Uterus (tissue), 4 donors: Measurements from ENCODE around the gene FHIT. TPM values are rescaled to one million over a fixed set of nuclear protein-coding genes. Genes with fewer than 3 reads are reported as not detected.

Experiments used
- DNase-seq, 2 donors: peaks; one replicate each; pipeline ENCODE4 v3.0.0-alpha.2; 2019 to 2020
- H3K27ac ChIP-seq, 2 donors: fragments of 200-600 bp; sonication (generic); 1 replicate in 1 of 2; 2 replicates in 1 of 2; pipeline ENCODE4 v1.5.1; 2016 to 2018
- H3K27me3 ChIP-seq, 2 donors: fragments of 200-600 bp; sonication (generic); one replicate each; pipeline ENCODE4 v1.5.1; 2018 to 2019; ENCODE audit warnings: control low read depth in 1 of 2
- H3K36me3 ChIP-seq, 2 donors: fragments of 200-600 bp; sonication (generic); one replicate each; pipeline ENCODE4 v1.5.1; 2019; ENCODE audit warnings: control low read depth in 1 of 2
- H3K4me1 ChIP-seq, 2 donors: fragments of 200-600 bp; sonication (generic); one replicate each; pipeline ENCODE4 v1.5.1; 2018 to 2019; ENCODE audit warnings: control low read depth in 1 of 2
- H3K4me3 ChIP-seq, 2 donors: fragments of 200-600 bp; sonication (generic); 1 replicate in 1 of 2; 2 replicates in 1 of 2; pipeline ENCODE4 v1.5.1; 2018 to 2019; ENCODE audit warnings: mild to moderate bottlenecking in 1 of 2
- H3K9me3 ChIP-seq, 2 donors: fragments of 200-600 bp; sonication (generic); one replicate each; pipeline ENCODE4 v1.5.1; 2019; ENCODE audit warnings: control low read depth in 1 of 2
- POLR2A ChIP-seq, 2 donors: fragments of 450-650 bp; IDR thresholded peaks; one replicate each; pipeline ENCODE4 v1.6.1; 2016; ENCODE audit warnings: antibody characterized with exemption in 2 of 2, mild to moderate bottlenecking in 1 of 2, moderate library complexity in 1 of 2
- intact Hi-C: fragments of 100-400 bp; cut with DNase I; formaldehyde crosslinking; loops from one replicate; pipeline ENCODE4 v1.15.1; 2023; ENCODE audit warnings: low total_unique reads
- total RNA-seq, 4 donors: library from RNA; depleted of rRNA in 3 of 4; stranded (reverse); fragments of >200 nt in 3 of 4; gene quantifications; one replicate each; pipeline versions ENCODE4 v1.1.0 to v1.2.4, GENCODE V29; 2014 to 2023
- TF ChIP-seq, protein P1 (sequence below), 4 experiments: fragments of 200-600 bp in 2 of 4; fragments of 450-650 bp in 2 of 4; sonication (generic) in 2 of 4; IDR thresholded peaks; one replicate each; pipeline ENCODE4 v1.5.1; 2016 to 2019; ENCODE audit warnings: antibody characterized with exemption in 4 of 4, mild to moderate bottlenecking in 2 of 4, moderate library complexity in 1 of 4
- donor health status: DM: yes; HTN: yes; CAD: no.

Gene FHIT
- total RNA-seq, 4 donors from 2014 or later: 1.3 to 15.2 (median 7.3) TPM

- no peaks in the 10 kb centered on the region for H3K27me3 ChIP-seq
- no peak for TF ChIP-seq POLR2A (IDR thresholded peaks at IDR 0.05)
- TF ChIP-seq, protein P1, sequence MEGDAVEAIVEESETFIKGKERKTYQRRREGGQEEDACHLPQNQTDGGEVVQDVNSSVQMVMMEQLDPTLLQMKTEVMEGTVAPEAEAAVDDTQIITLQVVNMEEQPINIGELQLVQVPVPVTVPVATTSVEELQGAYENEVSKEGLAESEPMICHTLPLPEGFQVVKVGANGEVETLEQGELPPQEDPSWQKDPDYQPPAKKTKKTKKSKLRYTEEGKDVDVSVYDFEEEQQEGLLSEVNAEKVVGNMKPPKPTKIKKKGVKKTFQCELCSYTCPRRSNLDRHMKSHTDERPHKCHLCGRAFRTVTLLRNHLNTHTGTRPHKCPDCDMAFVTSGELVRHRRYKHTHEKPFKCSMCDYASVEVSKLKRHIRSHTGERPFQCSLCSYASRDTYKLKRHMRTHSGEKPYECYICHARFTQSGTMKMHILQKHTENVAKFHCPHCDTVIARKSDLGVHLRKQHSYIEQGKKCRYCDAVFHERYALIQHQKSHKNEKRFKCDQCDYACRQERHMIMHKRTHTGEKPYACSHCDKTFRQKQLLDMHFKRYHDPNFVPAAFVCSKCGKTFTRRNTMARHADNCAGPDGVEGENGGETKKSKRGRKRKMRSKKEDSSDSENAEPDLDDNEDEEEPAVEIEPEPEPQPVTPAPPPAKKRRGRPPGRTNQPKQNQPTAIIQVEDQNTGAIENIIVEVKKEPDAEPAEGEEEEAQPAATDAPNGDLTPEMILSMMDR (IDR thresholded peaks at IDR 0.05): no peak
- intact Hi-C loops: no loop called here
- H3K9me3 ChIP-seq: no peaks in the 10 kb centered on the region
- DNase-seq: no peak
- peaks cover 0 to 5% of the 10 kb centered on the region in 2 donors for H3K4me1 ChIP-seq
- H3K4me3 ChIP-seq: no peak overlapping the region
- no peaks in the 10 kb centered on the region for H3K36me3 ChIP-seq
- H3K27ac ChIP-seq: peak overlapping the region; percentile 10 to 49
Measured at GRCh38 chr3:59818919-59819300, 1432.3 kb downstream of the FHIT start.

GRCh38 chr3:59818033-59818918, 1433.0 kb downstream of the FHIT start:
- Histone ChIP-seq H3K27ac (peak overlapping the region; percentile 48 to 49), H3K4me3 (no peak overlapping the region), H3K4me1 (peaks cover 0 to 5% of the 10 kb centered on the region in 2 donors), H3K27me3 (no peaks in the 10 kb centered on the region), H3K9me3 (no peaks in the 10 kb centered on the region), H3K36me3 (no peaks in the 10 kb centered on the region)
- peak; percentile 73 to 83 for DNase-seq
- no peak for TF ChIP-seq POLR2A (IDR thresholded peaks at IDR 0.05)
- TF ChIP-seq, protein P1 (IDR thresholded peaks at IDR 0.05): no peak
- intact Hi-C loops: no loop called here

DNA sequence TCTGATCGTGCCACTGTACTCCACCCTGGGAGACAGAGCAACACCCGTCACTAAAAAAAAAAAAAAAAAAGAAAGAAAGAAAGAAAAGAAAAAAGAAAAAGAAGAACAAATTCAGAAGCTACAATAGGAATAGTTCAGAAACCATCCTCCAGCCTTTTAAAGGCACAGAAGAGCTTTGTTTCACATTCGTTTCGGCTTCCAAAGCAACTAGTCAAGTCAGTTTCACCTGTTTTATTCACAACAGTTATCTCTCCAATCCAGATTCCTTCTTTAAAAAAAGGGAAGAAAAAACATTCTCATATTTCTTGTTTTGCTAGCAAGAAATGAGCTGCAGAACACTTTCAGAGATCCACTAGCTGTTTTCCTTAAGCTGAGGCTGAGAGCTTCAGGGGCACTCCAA, 1433.7 kb downstream of the FHIT start:
- H3K36me3 ChIP-seq: no peaks in the 10 kb centered on the region
- peak overlapping the region in 1 of 2 donors; percentile 48 for H3K27ac ChIP-seq
- peaks cover 0 to 5% of the 10 kb centered on the region in 2 donors for H3K4me1 ChIP-seq
- TF ChIP-seq, protein P1 (IDR thresholded peaks at IDR 0.05): no peak
- TF ChIP-seq POLR2A (IDR thresholded peaks at IDR 0.05): no peak
- no peak for DNase-seq
- no peaks in the 10 kb centered on the region for H3K27me3 ChIP-seq
- H3K9me3 ChIP-seq: no peaks in the 10 kb centered on the region
- no peak overlapping the region for H3K4me3 ChIP-seq
- intact Hi-C loops: no loop called here

DNA sequence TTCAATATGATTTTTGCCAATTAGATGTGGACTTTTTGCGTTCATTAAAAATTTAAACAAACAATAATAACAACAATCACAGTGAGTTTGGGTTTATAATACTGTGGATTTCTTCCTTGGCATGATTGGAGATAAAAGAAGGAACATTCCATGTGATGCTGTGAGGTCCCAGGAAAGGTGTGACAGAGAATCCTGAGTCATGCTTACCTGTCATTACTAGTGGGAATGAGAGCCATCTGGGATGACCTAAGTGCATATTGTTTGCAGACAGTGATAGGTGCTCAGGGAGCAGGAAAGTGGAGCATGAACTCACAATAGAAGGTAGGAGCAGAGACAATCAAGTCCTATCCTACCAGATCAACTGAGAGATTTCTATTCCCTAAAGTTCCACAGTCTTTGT, 1434.9 kb downstream of the FHIT start:
- no peak for DNase-seq
- no peaks in the 10 kb centered on the region for H3K36me3 ChIP-seq
- H3K4me3 ChIP-seq: no peak overlapping the region
- intact Hi-C loops: no loop called here
- no peak overlapping the region for H3K27ac ChIP-seq
- peaks cover 0 to 5% of the 10 kb centered on the region in 2 donors for H3K4me1 ChIP-seq
- TF ChIP-seq, protein P1 (IDR thresholded peaks at IDR 0.05): no peak
- TF ChIP-seq POLR2A (IDR thresholded peaks at IDR 0.05): no peak
- H3K27me3 ChIP-seq: no peaks in the 10 kb centered on the region
- H3K9me3 ChIP-seq: no peaks in the 10 kb centered on the region

DNA sequence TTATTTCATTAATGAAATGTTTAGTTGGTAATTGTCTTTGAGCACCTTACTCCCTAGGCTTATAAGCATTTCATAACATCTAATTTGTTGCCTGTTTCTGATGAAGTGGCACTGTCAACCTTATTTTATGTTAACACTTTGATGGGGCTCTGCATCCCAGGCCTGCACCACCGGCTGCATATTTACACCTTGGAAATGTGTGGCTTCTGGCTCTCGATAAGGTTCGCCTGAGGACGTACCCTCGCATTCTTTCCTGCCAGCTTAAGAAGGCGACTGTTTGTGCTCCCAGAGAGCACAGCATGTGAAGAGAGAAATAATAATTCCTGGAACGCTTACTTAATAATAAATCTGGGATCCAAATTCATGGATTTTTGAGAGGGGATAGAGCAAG, 1438.1 kb downstream of the FHIT start:
- Histone ChIP-seq H3K36me3 (no peaks in the 10 kb centered on the region), H3K27me3 (no peaks in the 10 kb centered on the region), H3K27ac (no peak overlapping the region), H3K9me3 (no peaks in the 10 kb centered on the region), H3K4me1 (peaks cover 0 to 2% of the 10 kb centered on the region in 2 donors), H3K4me3 (no peak overlapping the region)
- no peak for DNase-seq
- intact Hi-C loops: no loop called here
- TF ChIP-seq, protein P1 (IDR thresholded peaks at IDR 0.05): no peak
- no peak for TF ChIP-seq POLR2A (IDR thresholded peaks at IDR 0.05)
